OCI-M2 (cell line): ENCODE results near the gene MED16.
A peak's percentile ranks its signal among the peaks of the same experiment; 100 is the strongest.

Experiments used
- DNase-seq: peaks from one replicate; lab custom pipeline; 2025; ENCODE audit not compliant: unreplicated experiment; lab: John Stamatoyannopoulos, UW

The MED16 gene

DNA sequence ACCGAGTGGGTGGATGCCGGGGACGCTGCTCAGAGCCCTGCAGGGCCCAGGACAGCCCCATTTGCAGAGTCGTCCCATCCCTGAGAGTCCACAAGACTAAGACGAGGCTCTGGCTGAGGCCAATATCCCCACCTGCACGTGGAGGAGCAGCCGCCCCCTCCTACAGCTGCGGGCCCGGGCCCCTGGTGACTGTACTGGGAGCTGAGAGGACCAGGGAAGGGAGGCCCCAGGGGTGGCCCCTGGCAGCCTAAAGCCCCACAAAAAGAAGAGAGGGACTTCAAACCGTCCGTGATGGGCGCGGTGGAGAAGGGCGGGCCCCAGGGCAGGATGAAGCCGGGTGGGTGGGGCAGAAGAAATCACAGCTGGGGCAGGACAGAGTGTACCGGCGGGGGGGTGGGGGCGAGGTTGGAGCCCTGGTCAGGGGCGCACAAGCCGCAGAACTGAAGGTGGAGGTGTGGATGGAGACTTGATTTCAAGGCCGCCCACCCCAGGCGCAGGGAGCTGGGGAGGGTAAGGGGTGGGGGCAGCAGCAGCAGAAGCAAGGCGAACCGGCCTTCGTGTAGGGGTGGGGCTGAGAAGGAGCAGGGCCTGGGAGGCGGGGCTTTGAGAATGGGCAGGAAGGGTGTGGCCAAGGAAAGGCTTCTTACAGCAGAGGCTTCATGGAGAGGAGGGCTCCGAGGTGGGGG, 20.6 kb downstream of the MED16 start:
- DNase-seq = no peak

DNA sequence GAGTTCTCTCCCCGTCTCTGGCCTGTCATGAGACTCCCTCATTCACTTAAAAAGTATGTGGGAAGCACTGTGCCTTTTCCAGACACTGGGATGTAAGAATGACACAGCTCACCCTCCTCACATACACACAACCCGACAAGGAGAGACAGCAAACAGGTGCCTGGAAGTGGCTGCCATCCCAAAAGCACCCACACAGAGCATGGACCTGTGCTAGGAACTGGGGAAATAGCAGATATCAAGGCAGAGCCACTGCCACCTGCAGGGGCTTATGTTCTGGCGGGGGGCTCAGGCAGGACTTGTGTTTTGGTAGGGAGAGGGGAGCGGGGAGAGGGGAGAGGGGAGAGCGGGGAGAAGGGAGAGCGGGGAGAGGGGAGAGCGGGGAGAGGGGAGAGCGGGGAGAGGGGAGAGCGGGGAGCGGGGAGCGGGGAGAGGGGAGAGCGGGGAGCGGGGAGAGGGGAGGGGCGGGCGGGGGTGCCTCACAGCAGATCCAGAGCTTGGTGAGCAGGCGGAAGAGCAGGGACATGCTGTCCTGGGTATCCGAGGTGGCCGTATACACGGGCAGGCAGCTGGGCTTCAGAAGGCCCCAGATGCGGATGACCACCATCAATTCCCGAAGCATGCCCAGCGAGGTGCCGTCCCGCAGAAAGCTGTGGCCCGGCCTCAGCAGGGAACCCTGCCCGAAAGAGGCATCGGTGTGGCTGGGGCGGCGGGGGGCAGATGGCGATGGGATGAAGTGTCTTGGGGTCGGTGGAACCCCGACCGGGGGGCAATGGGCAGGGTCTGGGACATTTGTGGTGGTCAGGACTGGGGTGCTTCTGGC, 21.3 kb downstream of the MED16 start:
- no peak for DNase-seq

DNA sequence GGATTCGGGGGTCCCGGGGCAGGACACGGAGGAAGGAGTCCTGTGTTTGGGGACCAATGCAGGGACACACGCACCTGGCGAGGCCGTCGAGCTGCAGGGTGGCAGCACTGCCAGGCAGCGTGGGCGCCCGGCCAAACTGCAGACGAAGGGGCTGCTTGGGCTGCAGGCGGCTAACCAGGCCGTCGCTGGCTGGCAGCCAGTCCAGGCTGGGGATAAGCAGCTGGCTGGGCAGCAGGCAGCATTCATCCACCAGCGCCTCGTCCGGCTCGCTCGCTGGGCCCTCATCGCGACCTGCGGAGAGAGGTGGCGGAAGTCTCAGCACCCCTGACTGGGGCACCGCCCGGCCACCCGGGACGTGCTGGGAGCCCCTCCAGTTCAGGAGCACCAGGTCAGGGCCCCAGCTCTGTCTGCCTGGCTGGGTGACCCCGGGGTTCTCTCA, 22.0 kb downstream of the MED16 start:
- no peak for DNase-seq

DNA sequence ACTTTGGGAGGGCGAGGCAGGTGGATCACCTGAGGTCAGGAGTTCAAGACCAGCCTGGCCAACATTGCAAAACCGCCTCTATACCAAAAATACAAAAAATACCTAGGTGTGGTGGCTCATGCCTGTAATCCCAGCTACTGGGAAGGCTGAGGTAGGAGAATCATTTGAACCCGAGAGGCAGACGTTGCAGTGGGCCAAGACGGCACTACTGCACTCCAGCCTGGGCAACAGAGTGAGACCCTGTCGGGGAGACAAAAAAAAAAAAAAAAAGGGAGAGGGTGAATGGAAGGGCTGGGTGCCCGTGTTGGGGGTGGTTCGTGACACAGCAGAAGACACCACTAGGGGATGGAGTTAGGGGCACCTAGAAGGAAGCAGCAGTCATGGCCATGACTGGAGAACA, 22.7 kb downstream of the MED16 start:
- no peak for DNase-seq

DNA sequence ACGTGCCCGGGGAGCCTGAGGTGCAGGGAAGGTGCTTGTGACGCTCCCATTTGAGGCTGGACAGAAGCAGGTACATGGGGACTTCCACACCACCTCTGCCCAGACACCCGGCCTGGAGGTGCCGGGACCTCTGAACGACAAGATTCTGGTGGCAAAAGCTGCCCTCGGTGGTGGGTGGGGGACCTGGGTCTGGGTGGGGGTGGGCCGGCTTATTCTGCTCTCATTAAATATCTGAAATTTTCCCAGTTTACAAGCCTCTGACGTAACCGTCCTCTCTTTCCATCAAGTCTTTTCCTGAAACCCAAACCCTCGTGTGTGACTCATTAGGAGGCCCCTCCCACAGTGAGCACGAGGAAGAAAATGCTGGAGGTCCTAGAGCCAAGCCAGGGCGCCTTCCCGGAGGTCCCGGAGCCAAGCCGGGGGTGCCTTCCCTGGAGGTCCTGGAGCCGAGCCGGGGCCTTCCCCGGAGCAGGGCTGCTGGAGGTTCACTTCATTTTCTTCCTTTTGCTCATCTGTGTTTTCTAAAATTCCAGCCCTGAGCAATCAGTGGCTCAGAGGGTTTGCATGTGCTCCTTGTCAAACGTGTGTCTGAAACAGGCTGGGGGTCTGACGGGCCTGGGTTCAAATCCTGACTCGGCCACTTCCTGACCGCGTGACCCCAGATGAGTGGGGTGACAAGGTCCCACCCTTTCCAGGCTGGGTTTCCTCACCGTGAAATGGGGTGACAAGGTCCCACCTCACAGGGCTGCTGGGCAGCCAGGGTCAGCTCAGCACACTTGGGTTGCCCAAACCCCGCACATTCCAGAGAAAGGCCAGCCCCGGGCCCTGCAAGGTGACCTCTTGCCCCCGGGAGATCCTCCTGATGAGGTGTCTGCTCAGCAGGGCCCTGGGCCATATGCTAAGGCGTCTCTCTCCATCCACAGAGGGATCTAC, 23.5 kb downstream of the MED16 start:
- DNase-seq = no peak

DNA sequence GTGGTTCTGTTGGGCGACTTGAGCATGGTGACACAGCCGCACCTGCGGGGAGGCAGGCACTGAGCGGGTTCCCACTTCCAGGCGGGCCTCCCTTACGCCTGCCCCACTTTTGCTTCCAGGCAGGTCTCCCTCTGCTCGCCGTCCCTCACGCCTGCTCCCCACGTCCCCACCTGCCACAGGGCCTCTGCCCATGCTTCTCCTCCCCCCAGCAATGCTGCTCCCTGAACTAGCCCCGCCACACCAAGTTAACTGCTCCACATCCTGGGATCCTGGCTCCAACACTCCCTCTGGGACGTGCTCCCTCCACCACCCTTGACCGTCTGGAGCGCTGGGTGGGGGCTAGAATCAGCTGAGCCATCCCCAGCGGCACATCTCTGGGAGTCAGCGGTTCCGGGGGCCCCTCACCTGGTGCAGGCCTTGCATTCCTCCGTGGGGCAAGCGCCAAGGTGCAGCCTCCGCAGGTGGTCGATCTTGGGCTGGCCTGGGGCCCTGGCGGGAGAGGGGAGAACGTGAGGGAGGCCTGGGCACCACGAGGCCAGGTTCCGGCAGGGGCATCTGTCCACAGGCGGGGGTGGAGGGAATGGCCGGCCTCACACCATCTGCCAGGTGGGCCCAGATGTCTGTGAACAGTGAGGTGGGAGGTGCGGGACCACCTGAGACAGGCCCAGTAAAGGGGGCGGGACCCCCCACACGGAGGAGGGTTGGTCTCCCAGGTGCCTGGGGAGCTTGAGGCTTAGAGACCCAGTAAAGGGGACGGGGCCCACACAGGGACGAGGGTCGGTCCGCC, 24.3 kb downstream of the MED16 start:
- no peak for DNase-seq

DNA sequence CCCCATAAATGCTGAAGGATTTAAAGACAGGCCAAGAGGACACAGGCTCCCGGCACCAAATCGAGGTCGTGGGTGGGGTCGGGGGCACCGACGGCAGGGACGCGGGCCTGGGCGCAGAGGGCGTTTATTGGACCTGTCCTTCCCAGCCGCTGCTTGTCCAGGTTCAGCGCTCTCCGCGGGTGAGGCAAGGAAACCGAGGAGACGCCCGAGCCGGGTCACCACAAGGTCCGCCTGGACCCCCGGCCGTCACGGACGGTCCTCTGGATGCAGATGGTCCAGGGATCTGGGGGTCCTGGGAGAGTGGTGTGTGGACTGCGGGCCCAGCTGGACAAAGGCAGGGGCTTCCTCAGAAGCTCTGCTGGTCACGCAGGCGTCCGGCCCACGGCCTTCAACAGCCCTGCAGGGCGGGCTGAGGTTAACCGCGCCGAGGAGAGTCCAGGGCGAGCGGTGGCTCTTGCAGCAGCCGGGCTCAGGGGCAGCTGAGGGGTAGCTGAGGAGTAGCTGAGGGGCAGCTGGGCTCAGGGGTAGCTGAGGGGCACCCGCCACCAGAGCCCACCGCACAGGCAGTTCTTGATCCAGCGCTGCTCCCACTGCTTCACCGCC, 25.0 kb downstream of the MED16 start:
- DNase-seq = no peak

DNA sequence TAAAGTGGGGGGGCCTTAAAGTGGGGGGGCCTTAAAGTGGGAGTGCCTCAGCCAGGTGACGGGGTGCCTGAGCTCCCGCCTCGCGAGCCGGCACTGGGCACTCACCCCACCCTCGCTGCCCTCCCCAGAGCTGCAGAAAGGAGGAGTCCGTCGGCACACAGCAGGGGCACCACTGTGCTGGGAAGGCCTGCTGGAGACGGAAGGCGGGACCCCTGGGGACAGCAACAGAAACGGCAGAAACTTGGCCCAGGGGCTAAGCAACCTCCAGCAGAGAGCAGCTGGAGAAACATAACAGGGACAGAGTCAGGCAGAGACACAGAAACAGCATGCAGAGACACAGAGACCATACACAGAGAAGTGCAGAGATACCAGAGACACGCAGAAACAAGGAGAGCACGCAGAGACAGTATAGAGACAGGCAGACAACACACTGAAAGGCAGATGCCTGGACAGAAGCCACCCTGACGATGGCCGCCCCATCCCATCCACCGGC, 25.6 kb downstream of the MED16 start:
- DNase-seq = no peak

DNA sequence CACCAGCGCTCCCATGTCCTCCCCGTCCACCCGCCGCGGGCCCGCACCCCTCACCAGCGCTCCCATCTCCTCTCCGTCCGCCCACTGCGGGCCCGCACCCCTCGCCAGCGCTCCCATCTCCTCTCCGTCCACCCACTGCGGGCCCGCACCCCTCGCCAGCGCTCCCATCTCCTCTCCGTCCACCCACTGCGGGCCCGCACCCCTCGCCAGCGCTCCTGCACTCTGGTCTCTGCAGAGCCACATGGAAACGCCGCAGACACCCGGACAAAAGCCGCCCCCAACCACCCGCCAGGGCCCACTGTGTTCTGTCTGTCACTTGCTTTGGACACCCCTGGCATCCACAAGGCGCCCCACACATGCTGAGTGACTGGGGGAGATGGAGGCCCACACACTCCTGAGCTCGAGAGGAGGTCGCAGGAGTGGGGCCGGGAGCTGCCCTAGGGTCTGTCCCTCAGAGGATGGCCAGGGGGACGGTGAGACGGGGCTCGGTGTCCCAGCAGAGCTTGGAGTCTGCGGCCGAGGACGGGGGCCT, 26.2 kb downstream of the MED16 start:
- DNase-seq = no peak

DNA sequence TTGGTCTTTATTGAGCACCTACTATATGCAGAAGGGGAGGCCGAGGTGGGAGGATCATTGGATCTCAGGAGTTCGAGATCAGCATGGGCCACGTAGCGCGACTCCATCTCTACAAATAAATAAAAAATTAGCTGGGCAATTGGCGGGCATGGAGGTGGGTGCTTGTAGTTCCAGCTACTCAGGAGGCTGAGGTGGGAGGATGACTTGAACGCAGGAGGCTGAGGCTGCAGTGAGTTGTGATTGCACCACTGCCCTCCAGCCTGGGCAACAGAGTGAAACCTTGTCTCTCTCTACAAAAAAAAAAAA, 29.7 kb downstream of the MED16 start:
- no peak for DNase-seq

DNA sequence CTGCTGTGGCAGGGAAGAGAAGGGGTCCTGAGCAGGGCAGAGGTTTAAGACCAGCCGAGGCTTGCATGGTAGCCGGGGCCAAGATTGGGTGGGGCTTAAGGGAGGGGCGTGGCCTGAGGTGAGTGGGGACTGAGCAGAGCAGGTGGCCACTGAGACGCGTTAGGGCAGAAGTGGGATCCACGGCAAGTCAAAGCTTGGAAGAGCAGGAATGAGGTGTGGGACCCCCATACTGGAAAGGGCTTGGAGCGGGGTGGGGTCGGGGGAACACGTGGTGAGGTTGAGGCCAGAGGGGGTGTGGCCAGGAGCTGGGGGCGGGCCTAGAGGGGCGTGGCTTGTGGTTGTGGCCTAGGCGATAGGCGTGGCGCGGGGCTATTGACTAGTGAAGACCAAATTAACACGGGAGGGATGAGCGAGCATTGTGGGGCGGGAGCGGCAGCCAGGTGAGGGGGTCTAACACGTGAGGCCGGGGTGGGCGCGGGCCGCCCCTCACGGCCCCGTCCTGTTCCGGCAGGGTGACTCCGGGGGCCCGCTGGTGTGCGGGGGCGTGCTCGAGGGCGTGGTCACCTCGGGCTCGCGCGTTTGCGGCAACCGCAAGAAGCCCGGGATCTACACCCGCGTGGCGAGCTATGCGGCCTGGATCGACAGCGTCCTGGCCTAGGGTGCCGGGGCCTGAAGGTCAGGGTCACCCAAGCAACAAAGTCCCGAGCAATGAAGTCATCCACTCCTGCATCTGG, 30.2 kb downstream of the MED16 start:
- peak; percentile 70 for DNase-seq

DNA sequence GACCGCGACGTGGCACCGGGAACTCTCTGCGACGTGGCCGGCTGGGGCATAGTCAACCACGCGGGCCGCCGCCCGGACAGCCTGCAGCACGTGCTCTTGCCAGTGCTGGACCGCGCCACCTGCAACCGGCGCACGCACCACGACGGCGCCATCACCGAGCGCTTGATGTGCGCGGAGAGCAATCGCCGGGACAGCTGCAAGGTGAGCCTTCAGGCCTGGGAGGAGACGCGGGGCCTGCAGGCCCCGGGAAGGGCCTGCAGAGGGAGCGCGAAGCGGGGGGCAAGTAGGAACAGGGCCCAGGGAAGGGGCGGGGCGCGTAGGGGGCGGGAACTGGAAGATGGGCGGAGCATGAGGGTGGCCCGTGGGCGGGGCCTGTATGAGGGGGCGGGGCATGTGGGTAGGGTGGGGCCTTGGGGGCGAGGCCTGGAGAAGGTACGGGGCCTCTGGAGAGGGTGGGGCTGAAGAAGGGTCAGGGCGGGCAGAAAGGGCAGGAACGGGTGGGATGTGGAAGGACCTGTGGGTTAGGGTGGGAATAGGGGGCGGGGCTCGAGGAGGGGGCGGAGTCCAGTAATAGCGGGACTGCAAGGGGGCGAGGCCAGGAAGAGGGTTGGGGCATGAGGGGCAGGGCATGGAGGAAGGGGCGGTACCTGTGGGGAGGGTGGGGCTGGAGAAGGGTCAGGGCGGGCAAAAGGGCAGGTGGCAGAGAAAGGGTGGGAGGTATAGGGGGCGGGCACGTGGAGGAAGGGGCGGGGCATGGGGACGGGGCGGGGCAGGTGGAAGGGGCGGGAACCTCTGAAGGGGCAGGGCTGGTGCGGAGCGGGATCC, 31.0 kb downstream of the MED16 start:
- peak; percentile 45 for DNase-seq

DNA sequence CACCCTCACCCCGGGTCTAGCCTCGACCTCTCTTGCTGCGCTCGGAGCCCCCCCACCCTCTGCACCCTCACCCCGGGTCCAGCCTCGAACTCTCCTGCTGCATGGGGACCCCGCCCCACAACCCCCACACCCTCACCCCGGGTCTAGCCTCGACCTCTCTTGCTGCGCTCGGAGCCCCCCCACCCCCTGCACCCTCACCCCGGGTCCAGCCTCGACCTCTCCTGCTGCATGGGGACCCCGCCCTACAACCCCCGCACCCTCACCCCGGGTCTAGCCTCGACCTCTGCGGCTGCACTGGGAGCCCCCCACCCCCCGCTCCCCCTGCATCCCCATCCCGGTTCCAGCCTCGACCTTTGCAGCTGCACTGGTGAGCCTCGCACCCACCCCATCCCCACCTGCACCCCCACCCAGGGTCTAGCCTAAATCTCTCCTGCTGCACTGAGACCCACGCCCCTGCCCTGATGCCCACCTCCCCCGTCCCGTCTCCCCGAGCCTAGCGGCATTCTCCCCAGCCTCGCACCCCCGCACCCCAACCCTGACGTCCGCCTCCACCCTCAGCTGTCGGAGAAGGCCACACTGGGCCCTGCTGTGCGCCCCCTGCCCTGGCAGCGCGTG, 31.7 kb downstream of the MED16 start:
- DNase-seq = no peak

DNA sequence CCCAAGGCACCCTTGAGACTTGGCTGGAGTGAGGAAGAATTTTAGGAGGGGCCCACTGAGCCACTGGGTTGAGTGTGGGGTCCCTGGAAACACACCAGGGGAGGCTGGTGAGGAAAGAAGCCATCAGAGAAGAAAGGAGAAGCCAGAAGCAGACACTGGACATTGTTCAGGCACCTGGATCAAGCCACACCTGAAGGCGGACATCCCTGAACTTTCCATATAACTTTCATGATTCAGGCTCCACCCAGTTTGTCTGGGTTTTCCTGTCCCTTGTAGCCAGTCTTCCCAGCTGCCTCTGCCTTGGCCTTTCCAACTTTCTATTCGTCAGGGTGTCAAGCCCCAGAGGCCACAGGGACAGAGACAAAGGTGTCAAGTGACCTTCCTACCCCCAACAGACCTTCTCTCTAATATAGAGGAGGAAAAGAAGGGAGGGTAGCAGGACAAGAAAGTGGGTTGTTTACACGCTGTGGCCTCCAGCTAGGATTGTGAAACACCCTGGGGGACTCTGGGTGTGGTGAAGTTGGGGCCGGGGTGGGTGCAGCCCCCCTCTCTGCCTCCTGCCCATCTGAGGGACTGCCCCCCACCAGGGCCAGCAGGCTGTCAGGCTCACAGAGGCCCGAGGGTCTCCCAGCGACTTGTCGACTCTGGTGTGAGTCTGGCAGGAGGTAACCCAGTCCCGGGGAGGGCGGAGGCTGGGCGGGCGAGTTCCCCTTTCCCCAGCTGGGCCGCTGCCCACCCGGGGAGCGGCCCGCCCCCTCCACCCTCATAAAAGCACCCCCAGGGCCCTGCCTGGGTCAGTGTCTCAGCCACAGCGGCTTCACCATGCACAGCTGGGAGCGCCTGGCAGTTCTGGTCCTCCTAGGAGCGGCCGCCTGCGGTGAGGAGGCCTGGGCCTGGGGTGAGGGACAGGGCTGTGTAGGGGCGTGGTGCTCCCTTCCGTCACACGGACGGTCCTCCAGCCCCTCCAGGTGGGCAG, 33.8 kb downstream of the MED16 start, which contains the start of gene CFD:
Gene CFD (plus strand): TSS at position 797 of the 976 bp plus-strand sequence. CDS start 26 bp downstream, at position 823.
- no peak for DNase-seq

DNA sequence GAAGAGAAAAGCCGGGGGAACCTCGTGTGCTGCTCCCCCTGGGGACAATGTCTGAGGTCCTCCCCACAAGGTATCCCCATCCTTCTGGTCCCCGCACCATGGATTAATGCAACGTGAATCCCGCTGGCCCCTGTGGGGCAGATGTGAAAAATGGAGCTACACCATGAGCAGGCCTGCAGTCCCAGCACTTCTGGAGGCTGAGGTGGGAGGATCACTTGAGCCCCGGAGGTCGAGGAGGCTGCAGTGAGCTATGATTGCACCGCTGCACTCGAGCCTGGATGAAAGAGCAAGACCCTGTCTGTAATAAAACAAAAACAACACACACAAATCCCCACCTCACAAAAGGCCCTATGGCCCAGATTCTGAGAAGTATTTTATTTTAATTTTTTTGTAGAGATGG, 34.7 kb downstream of the MED16 start:
- DNase-seq = no peak

DNA sequence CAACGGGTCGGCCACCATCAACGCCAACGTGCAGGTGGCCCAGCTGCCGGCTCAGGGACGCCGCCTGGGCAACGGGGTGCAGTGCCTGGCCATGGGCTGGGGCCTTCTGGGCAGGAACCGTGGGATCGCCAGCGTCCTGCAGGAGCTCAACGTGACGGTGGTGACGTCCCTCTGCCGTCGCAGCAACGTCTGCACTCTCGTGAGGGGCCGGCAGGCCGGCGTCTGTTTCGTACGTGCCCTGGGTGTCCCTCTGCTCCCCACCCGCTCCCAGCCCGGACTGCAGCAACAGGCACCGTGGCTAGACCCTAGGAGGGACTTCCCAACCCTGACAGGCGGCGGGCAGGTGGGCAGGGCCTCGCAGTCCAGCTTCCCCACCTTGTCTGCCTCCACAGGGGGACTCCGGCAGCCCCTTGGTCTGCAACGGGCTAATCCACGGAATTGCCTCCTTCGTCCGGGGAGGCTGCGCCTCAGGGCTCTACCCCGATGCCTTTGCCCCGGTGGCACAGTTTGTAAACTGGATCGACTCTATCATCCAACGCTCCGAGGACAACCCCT, 37.3 kb downstream of the MED16 start:
- no peak for DNase-seq
